Neutrophil (primary cell): ENCODE data around the gene NAAA.

Experiments used
- H3K27ac ChIP-seq: fragments of 200-600 bp; sonication (generic); 2 replicates; pipeline ENCODE4 v1.5.1; 2016; ENCODE audit warnings: mild to moderate bottlenecking, moderate library complexity
- H3K27me3 ChIP-seq: fragments of 200-600 bp; sonication (generic); 2 replicates; pipeline ENCODE4 v1.6.0; 2016; ENCODE audit warnings: mild to moderate bottlenecking
- H3K36me3 ChIP-seq: fragments of 200-600 bp; sonication (generic); 2 replicates; pipeline ENCODE4 v1.5.1; 2017
- H3K4me1 ChIP-seq, 2 experiments: fragments of 200-600 bp in 1 of 2; sonication (generic) in 1 of 2; 1 replicate in 1 of 2; 2 replicates in 1 of 2; pipeline versions ENCODE4 v1.5.1 to v1.6.1; 2013 to 2016; ENCODE audit warnings: low read depth in 1 of 2, low read length in 1 of 2, mild to moderate bottlenecking in 1 of 2, moderate library complexity in 1 of 2; ENCODE audit not compliant: control insufficient read depth in 1 of 2, insufficient read depth in 1 of 2
- H3K4me3 ChIP-seq, 2 experiments: fragments of 200-600 bp in 1 of 2; sonication (generic) in 1 of 2; 1 replicate in 1 of 2; 2 replicates in 1 of 2; pipeline ENCODE4 v1.5.1; 2013 to 2016; ENCODE audit warnings: low read depth in 1 of 2, low read length in 1 of 2, mild to moderate bottlenecking in 1 of 2, moderate library complexity in 1 of 2
- H3K9me3 ChIP-seq: fragments of 200-600 bp; sonication (generic); 2 replicates; pipeline ENCODE4 v1.5.1; 2016
- TF ChIP-seq, protein P1 (sequence below): fragments of 200-600 bp; sonication (generic); IDR thresholded peaks from 2 replicates; pipeline ENCODE4 v1.5.1; 2016; ENCODE audit warnings: antibody characterized with exemption

Gene NAAA

DNA sequence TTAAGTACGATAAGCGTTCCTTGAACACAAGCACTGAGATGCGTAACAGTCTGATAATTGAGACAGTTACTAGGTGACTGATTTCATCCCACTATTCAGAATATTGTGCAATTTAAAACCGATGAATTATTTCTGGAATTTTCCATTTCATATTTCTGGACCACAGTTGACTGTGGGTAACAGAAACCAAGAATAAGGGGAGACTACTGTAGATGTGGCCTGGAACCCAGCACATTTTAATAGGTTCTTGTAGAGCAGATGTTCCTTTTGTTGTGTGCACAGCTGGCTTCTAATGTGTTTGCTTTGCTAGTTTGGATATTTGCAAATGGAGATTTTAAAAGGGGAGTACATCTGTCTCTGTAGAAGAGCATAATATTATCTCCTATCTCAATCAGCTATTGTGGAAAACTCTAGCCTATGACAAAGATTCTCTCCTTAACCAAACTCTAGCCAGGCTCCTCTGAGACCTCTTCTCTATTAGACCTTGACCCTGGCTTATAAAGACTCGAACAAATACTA lies 16.4 kb downstream of the NAAA start:
- no peaks in the 10 kb centered on the region for H3K36me3 ChIP-seq
- no peak overlapping the region for H3K27ac ChIP-seq
- TF ChIP-seq, protein P1, sequence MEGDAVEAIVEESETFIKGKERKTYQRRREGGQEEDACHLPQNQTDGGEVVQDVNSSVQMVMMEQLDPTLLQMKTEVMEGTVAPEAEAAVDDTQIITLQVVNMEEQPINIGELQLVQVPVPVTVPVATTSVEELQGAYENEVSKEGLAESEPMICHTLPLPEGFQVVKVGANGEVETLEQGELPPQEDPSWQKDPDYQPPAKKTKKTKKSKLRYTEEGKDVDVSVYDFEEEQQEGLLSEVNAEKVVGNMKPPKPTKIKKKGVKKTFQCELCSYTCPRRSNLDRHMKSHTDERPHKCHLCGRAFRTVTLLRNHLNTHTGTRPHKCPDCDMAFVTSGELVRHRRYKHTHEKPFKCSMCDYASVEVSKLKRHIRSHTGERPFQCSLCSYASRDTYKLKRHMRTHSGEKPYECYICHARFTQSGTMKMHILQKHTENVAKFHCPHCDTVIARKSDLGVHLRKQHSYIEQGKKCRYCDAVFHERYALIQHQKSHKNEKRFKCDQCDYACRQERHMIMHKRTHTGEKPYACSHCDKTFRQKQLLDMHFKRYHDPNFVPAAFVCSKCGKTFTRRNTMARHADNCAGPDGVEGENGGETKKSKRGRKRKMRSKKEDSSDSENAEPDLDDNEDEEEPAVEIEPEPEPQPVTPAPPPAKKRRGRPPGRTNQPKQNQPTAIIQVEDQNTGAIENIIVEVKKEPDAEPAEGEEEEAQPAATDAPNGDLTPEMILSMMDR, result no peak
- H3K9me3 ChIP-seq, result no peaks in the 10 kb centered on the region
- H3K4me1 ChIP-seq, result no peaks in the 10 kb centered on the region
- H3K27me3 ChIP-seq, result no peaks in the 10 kb centered on the region
- H3K4me3 ChIP-seq, result no peak overlapping the region

DNA sequence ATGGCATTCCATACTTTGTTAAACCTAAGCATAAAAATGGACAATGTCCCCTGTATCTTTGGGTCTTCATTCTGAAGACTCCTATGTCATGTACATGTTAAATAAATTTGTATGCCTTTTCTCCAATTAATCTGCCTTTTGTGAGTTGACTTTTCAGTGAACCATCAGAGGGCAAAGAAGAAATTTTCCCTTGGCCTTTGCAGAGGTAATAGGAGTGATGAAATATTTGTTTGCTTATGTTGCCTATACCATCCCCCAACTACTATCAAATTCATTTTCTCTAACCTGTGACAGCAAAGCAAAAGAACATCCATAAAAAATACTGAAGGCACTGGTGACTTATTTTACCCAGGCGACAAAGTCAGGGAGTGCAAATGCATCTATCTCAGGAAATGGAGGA lies 18.2 kb downstream of the NAAA start:
- Histone ChIP-seq H3K4me3 (no peak overlapping the region), H3K9me3 (no peaks in the 10 kb centered on the region), H3K36me3 (no peaks in the 10 kb centered on the region), H3K27ac (no peak overlapping the region), H3K4me1 (no peaks in the 10 kb centered on the region), H3K27me3 (no peaks in the 10 kb centered on the region)
- TF ChIP-seq, protein P1, result no peak

DNA sequence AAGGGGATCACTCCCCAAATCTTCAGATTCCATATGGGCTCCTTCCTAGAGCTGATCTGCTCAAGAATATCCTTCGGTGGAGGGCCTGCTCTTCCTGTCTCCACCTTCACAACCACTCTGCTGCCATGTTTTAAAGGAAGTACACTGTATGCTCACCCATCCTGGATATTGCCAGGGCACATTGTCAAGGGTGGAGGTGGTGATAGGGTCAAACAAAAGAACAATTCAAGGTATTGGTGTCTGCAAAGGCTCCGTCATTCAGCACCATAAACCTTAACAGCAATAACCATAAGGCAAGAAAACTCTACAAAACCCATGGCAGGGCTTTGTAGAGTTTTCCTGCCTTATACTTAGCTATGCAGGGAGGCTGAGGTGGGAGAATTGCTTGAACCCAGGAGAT lies 18.9 kb downstream of the NAAA start:
- TF ChIP-seq, protein P1, result no peak
- no peaks in the 10 kb centered on the region for H3K9me3 ChIP-seq
- no peaks in the 10 kb centered on the region for H3K27me3 ChIP-seq
- H3K4me1 ChIP-seq, result no peaks in the 10 kb centered on the region
- no peak overlapping the region for H3K4me3 ChIP-seq
- H3K36me3 ChIP-seq, result no peaks in the 10 kb centered on the region
- no peak overlapping the region for H3K27ac ChIP-seq

DNA sequence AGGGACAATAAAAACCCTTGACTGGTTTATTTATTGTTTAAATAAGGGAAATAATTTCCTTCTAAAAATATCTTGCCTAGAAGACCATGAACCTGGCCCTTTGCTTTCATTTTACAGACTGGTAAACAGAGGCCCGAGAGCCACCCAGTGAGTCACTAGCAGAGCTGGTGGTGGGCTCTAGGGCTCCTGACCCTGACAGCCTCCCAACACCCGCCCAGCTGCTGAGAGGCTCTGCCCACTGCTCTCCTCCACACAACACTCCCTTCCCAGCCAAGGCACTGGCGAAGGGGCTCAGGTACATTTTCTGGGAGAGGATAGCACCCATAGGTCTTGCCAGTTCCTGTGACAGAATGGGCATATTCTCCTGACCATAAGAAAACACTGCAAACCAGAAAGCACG lies 20.5 kb downstream of the NAAA start:
- Histone ChIP-seq H3K36me3 (no peaks in the 10 kb centered on the region), H3K9me3 (no peaks in the 10 kb centered on the region), H3K27me3 (no peaks in the 10 kb centered on the region), H3K4me1 (no peaks in the 10 kb centered on the region), H3K27ac (no peak overlapping the region), H3K4me3 (no peak overlapping the region)
- TF ChIP-seq, protein P1, result no peak

DNA sequence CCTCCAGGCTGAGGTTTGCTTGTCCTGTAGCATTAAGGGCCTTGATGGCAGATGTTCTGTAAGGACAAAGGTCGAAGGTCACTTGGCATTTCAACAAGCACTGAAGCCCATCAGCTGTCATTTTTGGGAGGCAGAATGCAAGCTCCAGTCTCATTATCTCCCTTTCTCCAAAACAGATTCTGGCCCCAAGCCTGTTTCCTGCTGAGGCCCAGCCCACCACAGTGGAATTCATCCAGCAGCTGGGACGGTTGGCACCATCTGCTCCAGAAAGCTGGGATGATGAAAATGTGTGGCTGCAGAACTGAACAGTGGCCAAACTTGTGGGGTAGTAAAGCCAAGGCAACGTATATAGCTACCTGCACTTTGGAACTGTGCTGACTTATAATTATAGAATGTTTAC lies 20.9 kb downstream of the NAAA start:
- Histone ChIP-seq H3K27me3 (no peaks in the 10 kb centered on the region), H3K36me3 (no peaks in the 10 kb centered on the region), H3K9me3 (no peaks in the 10 kb centered on the region), H3K27ac (no peak overlapping the region), H3K4me1 (no peaks in the 10 kb centered on the region), H3K4me3 (no peak overlapping the region)
- TF ChIP-seq, protein P1, result no peak
